GM19240 (cell line): Measurements from ENCODE around the gene GALNTL6.

Source experiments
- DNase-seq: peaks from one replicate; pipeline ENCODE4 v3.0.0; 2011; ENCODE audit warnings: low spot score; ENCODE audit not compliant: insufficient read length

GALNTL6 gene

GRCh38 chr4:171880136-171880535, 66.9 kb downstream of the GALNTL6 start:
- DNase-seq = no peak

GRCh38 chr4:171889681-171890080, 76.5 kb downstream of the GALNTL6 start:
- DNase-seq = no peak

GRCh38 chr4:171891038-171891437, 77.8 kb downstream of the GALNTL6 start:
- DNase-seq = no peak

GRCh38 chr4:171896426-171896825, 83.2 kb downstream of the GALNTL6 start:
- DNase-seq = no peak

- no peak for DNase-seq
These were observed 106.1 kb downstream of the GALNTL6 start for GRCh38 chr4:171919314-171919713.

GRCh38 chr4:171920901-171921300, 107.7 kb downstream of the GALNTL6 start:
- DNase-seq = no peak

GRCh38 chr4:171924746-171925376, 111.7 kb downstream of the GALNTL6 start:
- DNase-seq = no peak

GRCh38 chr4:171928336-171928735, 115.1 kb downstream of the GALNTL6 start:
- no peak for DNase-seq

GRCh38 chr4:171929477-171929876, 116.3 kb downstream of the GALNTL6 start:
- no peak for DNase-seq

GRCh38 chr4:171929907-171930306, 116.7 kb downstream of the GALNTL6 start:
- DNase-seq = no peak

- DNase-seq = no peak
These were observed 119.0 kb downstream of the GALNTL6 start for GRCh38 chr4:171932238-171932637.

GRCh38 chr4:171940656-171941055, 127.5 kb downstream of the GALNTL6 start:
- no peak for DNase-seq

- no peak for DNase-seq
These were observed 134.2 kb downstream of the GALNTL6 start for GRCh38 chr4:171947400-171947799.

- no peak for DNase-seq
These were observed 134.8 kb downstream of the GALNTL6 start for GRCh38 chr4:171948038-171948437.

GRCh38 chr4:171954650-171955049, 141.4 kb downstream of the GALNTL6 start:
- no peak for DNase-seq

GRCh38 chr4:171956678-171957077, 143.5 kb downstream of the GALNTL6 start:
- no peak for DNase-seq

- no peak for DNase-seq
These were observed 148.9 kb downstream of the GALNTL6 start for GRCh38 chr4:171962110-171962509.

- no peak for DNase-seq
These were observed 153.2 kb downstream of the GALNTL6 start for GRCh38 chr4:171966356-171966755.

- DNase-seq = no peak
These were observed 165.0 kb downstream of the GALNTL6 start for GRCh38 chr4:171978216-171978615.

GRCh38 chr4:171979461-171979860, 166.3 kb downstream of the GALNTL6 start:
- no peak for DNase-seq

GRCh38 chr4:171981185-171981584, 168.0 kb downstream of the GALNTL6 start:
- DNase-seq = no peak

- DNase-seq = no peak
These were observed 171.0 kb downstream of the GALNTL6 start for GRCh38 chr4:171983935-171984805.

- no peak for DNase-seq
These were observed 171.9 kb downstream of the GALNTL6 start for GRCh38 chr4:171985129-171985528.
